Epithelial cell of proximal tubule (primary cell): ENCODE data around the gene FRMPD4. TPM values are rescaled to one million over a fixed set of nuclear protein-coding genes. Genes with fewer than 3 reads are reported as not detected.
A peak's percentile ranks its signal among the peaks of the same experiment; 100 is the strongest.

Experiments used
- DNase-seq: peaks from one replicate; pipeline ENCODE4 v3.0.0-alpha.2; 2011; ENCODE audit warnings: low read depth
- H3K4me3 ChIP-seq: 2 replicates; pipeline ENCODE4 v1.5.1; 2011; ENCODE audit warnings: low read depth, mild to moderate bottlenecking, low read length
- CTCF ChIP-seq: conservative IDR thresholded peaks from 2 replicates; pipeline ENCODE4 v1.5.1; 2012; ENCODE audit warnings: low read depth, mild to moderate bottlenecking, low read length
- total RNA-seq: library from RNA; depleted of rRNA; stranded (reverse); fragments of >200 nt; gene quantifications from 2 replicates; pipeline ENCODE4 v1.2.3, GENCODE V29; 2015

FRMPD4 gene
- total RNA-seq, 1 donor from 2014 or later, result 0.06 TPM

GRCh38 chrX:12554206-12554605, 415.9 kb downstream of the FRMPD4 start:
- H3K4me3 ChIP-seq, result no peak overlapping the region
- no peak for TF ChIP-seq CTCF
- DNase-seq, result no peak

GRCh38 chrX:12563121-12563520, 424.8 kb downstream of the FRMPD4 start:
- TF ChIP-seq CTCF, result no peak
- no peak for DNase-seq
- H3K4me3 ChIP-seq, result no peak overlapping the region

GRCh38 chrX:12564221-12564620, 425.9 kb downstream of the FRMPD4 start:
- no peak overlapping the region for H3K4me3 ChIP-seq
- no peak for TF ChIP-seq CTCF
- no peak for DNase-seq

- DNase-seq, result no peak
- H3K4me3 ChIP-seq, result no peak overlapping the region
These were observed 429.6 kb downstream of the FRMPD4 start for GRCh38 chrX:12567857-12568256.

GRCh38 chrX:12570859-12571501, 432.7 kb downstream of the FRMPD4 start:
- no peak for TF ChIP-seq CTCF
- no peak for DNase-seq
- H3K4me3 ChIP-seq, result no peak overlapping the region

More at GRCh38 chrX:12567857-12568256, 429.6 kb downstream of the FRMPD4 start:
- TF ChIP-seq CTCF, result peak; percentile 68

- no peak overlapping the region for H3K4me3 ChIP-seq
- no peak for DNase-seq
- no peak for TF ChIP-seq CTCF
These were observed 441.0 kb downstream of the FRMPD4 start for GRCh38 chrX:12579311-12579710.

- DNase-seq, result no peak
- H3K4me3 ChIP-seq, result no peak overlapping the region
- no peak for TF ChIP-seq CTCF
These were observed 442.3 kb downstream of the FRMPD4 start for GRCh38 chrX:12580548-12580947.
